GM12891 (cell line): ENCODE measurements around the gene ZNF20.

ENCODE experiments used
- POLR2A ChIP-seq: IDR thresholded peaks from 2 replicates; pipeline ENCODE4 v1.6.1; 2011; ENCODE audit warnings: low read depth, low read length, control low read depth
- POU2F2 ChIP-seq: IDR thresholded peaks from 2 replicates; pipeline ENCODE4 v1.6.1; 2011; ENCODE audit warnings: low read depth, mild to moderate bottlenecking, control low read depth, low read length, moderate library complexity
- TAF1 ChIP-seq: IDR thresholded peaks from 2 replicates; pipeline ENCODE4 v1.6.1; 2011; ENCODE audit warnings: low read depth, low read length, control low read depth

GRCh38 chr19:12141405-12141736 lies 1.2 kb upstream of the ZNF20 start:
- TF ChIP-seq TAF1 (no peak), POLR2A (no peak), POU2F2 (no peak)
